HPDE6-E6E7 (cell line): ENCODE measurements around the gene BAG1.

ENCODE experiments used
- DNase-seq: peaks from one replicate; pipeline ENCODE4 v3.0.0; 2011; ENCODE audit warnings: missing footprints; ENCODE audit errors: extremely low spot score

Gene BAG1

DNA sequence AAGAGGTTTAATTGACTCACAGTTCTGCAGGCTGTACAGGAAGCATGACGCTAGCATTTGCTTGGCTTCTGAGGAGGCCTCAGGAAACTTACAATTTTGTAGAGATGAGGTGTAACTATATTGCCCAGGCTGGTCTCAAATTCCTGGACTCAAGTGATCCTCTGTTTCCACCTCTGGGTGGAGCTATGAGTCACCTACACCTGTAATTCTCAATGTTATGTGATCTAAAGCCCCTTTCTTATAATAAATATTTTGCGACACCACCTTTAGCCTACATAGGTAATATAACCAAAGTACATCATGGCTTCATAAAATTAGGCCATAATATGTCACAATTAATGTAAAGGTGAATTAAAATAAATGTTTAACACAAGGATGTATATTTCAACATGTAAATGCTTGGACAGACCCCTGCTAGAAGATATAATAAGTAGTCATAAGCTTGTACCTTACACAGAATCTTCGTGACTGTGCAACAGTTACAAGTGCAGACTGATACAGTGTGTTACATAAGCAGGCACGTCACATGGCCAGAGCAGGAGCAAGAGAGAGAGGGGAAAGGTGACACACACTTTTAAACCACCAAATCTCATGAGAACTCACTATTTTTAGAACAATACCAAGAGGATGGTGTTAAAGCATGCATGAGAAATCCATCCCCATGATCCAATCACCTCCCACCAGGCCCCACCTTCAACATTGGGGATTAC, 54.3 kb downstream of the BAG1 start:
- DNase-seq, result no peak

GRCh38 chr9:33209394-33209793, 55.1 kb downstream of the BAG1 start:
- DNase-seq, result no peak

DNA sequence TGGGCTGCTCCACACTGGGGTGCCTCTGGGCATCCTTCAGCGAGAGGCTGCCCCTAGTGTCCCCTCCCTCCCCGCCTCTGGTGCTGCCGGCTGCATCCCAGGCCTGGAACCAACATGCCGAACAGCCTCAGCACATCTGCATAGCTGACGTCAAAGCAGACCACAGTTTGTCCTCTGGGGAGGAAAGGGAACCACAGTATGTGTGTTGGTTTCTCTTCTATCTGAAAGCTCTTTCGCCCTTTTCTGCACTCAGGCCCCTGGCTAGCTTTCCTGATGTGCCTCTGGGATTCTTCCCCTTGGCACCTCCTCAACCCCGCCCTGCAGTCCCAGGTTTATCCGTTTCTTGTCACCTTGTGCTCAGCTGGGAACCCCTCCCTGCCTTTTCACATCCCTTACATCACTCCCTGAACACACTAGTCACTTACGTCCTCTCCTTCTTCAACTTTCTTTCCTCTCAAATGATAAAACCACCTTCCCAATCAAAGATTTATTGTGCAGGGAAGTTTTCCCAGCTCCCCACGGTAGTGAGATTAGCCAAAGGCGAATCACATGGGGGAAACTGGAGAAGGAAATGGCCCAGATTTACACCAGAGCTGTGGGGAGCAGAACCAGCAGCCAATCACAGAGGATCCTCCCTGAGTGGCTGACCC, 61.8 kb downstream of the BAG1 start:
- DNase-seq, result no peak
